ENCODE measurements around the gene SLCO3A1. TPM values are rescaled to one million over a fixed set of nuclear protein-coding genes. Genes with fewer than 3 reads are reported as not detected.

SLCO3A1 gene
- total and polyA plus RNA-seq, 4 donors: 1.6 to 3.6 (median 2.4) TPM

- no peaks in the 10 kb centered on the region for H3K4me1 ChIP-seq (ENCODE audit: control insufficient read depth in 4 of 4, insufficient read depth in 4 of 4, low read length in 3 of 4)
- TF ChIP-seq ATF3 (IDR thresholded peaks at IDR 0.05) (no peak), JUND (IDR thresholded peaks at IDR 0.05) (no peak), MAX (IDR thresholded peaks at IDR 0.05) (no peak), FOXA2 (IDR thresholded peaks at IDR 0.05) (no peak), RAD21 (IDR thresholded peaks at IDR 0.05) (no peak), HNF4A (conservative IDR thresholded peaks at IDR 0.05) (no peak), RXRA (IDR thresholded peaks at IDR 0.05) (no peak), GABPA (IDR thresholded peaks at IDR 0.05 in 1 of 2, conservative IDR thresholded peaks at IDR 0.05 in 1 of 2) (no peak), ZBTB33 (IDR thresholded peaks at IDR 0.05) (no peak), HNF4G (IDR thresholded peaks at IDR 0.05) (no peak), FOXA1 (IDR thresholded peaks at IDR 0.05) (no peak)
- peaks cover 0 to 3% (median 0%) of the 10 kb centered on the region in 4 donors for H3K9me3 ChIP-seq (ENCODE audit: control insufficient read depth in 4 of 4, low read length in 3 of 4)
- 84% methylated on average over 14 of the region's 14 CpGs for WGBS
- H3K4me3 ChIP-seq (ENCODE audit: low read depth in 1 of 3, low read length in 3 of 3): no peak overlapping the region
- peaks cover 0 to 4% (median 0%) of the 10 kb centered on the region in 4 donors for H3K27me3 ChIP-seq (ENCODE audit: control insufficient read depth in 4 of 4, insufficient read depth in 4 of 4, low read length in 3 of 4)
- no peak for DNase-seq (ENCODE audit: low spot score)
- H3K36me3 ChIP-seq (ENCODE audit: control insufficient read depth in 4 of 4, insufficient read depth in 3 of 4, low read depth in 1 of 4, low read length in 3 of 4): no peaks in the 10 kb centered on the region
- H3K9ac ChIP-seq (ENCODE audit: low read depth in 1 of 2, low read length in 2 of 2): no peak overlapping the region
- H3K27ac ChIP-seq (ENCODE audit: low read depth in 1 of 2, low read length in 2 of 2): no peak overlapping the region
Measured at GRCh38 chr15:91897585-91898372, 44.3 kb downstream of the SLCO3A1 start.

GRCh38 chr15:91898843-91899242 lies 45.3 kb downstream of the SLCO3A1 start:
- WGBS: 96% methylated on average over 3 of the region's 3 CpGs

GRCh38 chr15:91904942-91905341 lies 51.4 kb downstream of the SLCO3A1 start:
- no peaks in the 10 kb centered on the region for H3K4me1 ChIP-seq (ENCODE audit: control insufficient read depth in 4 of 4, insufficient read depth in 4 of 4, low read length in 3 of 4)
- no peak overlapping the region for H3K27ac ChIP-seq (ENCODE audit: low read depth in 1 of 2, low read length in 2 of 2)
- DNase-seq (ENCODE audit: low spot score): no peak
- no peak overlapping the region for H3K4me3 ChIP-seq (ENCODE audit: low read depth in 1 of 3, low read length in 3 of 3)
- no peaks in the 10 kb centered on the region for H3K27me3 ChIP-seq (ENCODE audit: control insufficient read depth in 4 of 4, insufficient read depth in 4 of 4, low read length in 3 of 4)
- no peaks in the 10 kb centered on the region for H3K9me3 ChIP-seq (ENCODE audit: control insufficient read depth in 4 of 4, low read length in 3 of 4)
- no peaks in the 10 kb centered on the region for H3K36me3 ChIP-seq (ENCODE audit: control insufficient read depth in 4 of 4, insufficient read depth in 3 of 4, low read depth in 1 of 4, low read length in 3 of 4)
- no peak overlapping the region for H3K9ac ChIP-seq (ENCODE audit: low read depth in 1 of 2, low read length in 2 of 2)
- 91% methylated on average over 1 of the region's 1 CpG for WGBS
- TF ChIP-seq RXRA (IDR thresholded peaks at IDR 0.05) (no peak), YY1 (IDR thresholded peaks at IDR 0.05) (no peak), RAD21 (IDR thresholded peaks at IDR 0.05) (no peak), SP1 (IDR thresholded peaks at IDR 0.05) (no peak), MAX (IDR thresholded peaks at IDR 0.05) (no peak), ATF3 (IDR thresholded peaks at IDR 0.05) (no peak), CTCF (IDR thresholded peaks at IDR 0.05; ENCODE audit: low read depth, low read length, missing input control) (no peak), JUND (IDR thresholded peaks at IDR 0.05) (no peak)

More at GRCh38 chr15:91898843-91899242, 45.3 kb downstream of the SLCO3A1 start:
- no peak overlapping the region for H3K27ac ChIP-seq (ENCODE audit: low read depth in 1 of 2, low read length in 2 of 2)
- no peak for DNase-seq (ENCODE audit: low spot score)
- H3K9ac ChIP-seq (ENCODE audit: low read depth in 1 of 2, low read length in 2 of 2): no peak overlapping the region
- no peak overlapping the region for H3K4me3 ChIP-seq (ENCODE audit: low read depth in 1 of 3, low read length in 3 of 3)
- no peaks in the 10 kb centered on the region for H3K9me3 ChIP-seq (ENCODE audit: control insufficient read depth in 4 of 4, low read length in 3 of 4)
- peaks cover 0 to 4% (median 0%) of the 10 kb centered on the region in 4 donors for H3K27me3 ChIP-seq (ENCODE audit: control insufficient read depth in 4 of 4, insufficient read depth in 4 of 4, low read length in 3 of 4)
- no peak for TF ChIP-seq JUND (IDR thresholded peaks at IDR 0.05)
- TF ChIP-seq RAD21 (IDR thresholded peaks at IDR 0.05): no peak
- TF ChIP-seq ATF3 (IDR thresholded peaks at IDR 0.05): no peak
- TF ChIP-seq SP1 (IDR thresholded peaks at IDR 0.05): no peak
- no peak for TF ChIP-seq NR2F2 (IDR thresholded peaks at IDR 0.05)
- no peak for TF ChIP-seq MAX (IDR thresholded peaks at IDR 0.05)
- no peak for TF ChIP-seq GABPA (IDR thresholded peaks at IDR 0.05 in 1 of 2, conservative IDR thresholded peaks at IDR 0.05 in 1 of 2)
- H3K36me3 ChIP-seq (ENCODE audit: control insufficient read depth in 4 of 4, insufficient read depth in 3 of 4, low read depth in 1 of 4, low read length in 3 of 4): no peaks in the 10 kb centered on the region
- H3K4me1 ChIP-seq (ENCODE audit: control insufficient read depth in 4 of 4, insufficient read depth in 4 of 4, low read length in 3 of 4): no peaks in the 10 kb centered on the region
